ENCODE results near the gene NRXN2. TPM values are rescaled to one million over a fixed set of nuclear protein-coding genes. Genes with fewer than 3 reads are reported as not detected.

Gene NRXN2
- total RNA-seq, 1 experiment from 2014 or later: 0.42 TPM

- no peak for DNase-seq (ENCODE audit: low read depth)
Observed at GRCh38 chr11:64632237-64632636, 90.8 kb downstream of the NRXN2 start.

GRCh38 chr11:64631675-64632074 lies 91.3 kb downstream of the NRXN2 start:
- no peak for DNase-seq (ENCODE audit: low read depth)

GRCh38 chr11:64629796-64630562 lies 93.0 kb downstream of the NRXN2 start:
- no peak for DNase-seq (ENCODE audit: low read depth)

- DNase-seq (ENCODE audit: low read depth): no peak
Observed at GRCh38 chr11:64629103-64629502, 93.9 kb downstream of the NRXN2 start.

- no peak for DNase-seq (ENCODE audit: low read depth)
Observed at GRCh38 chr11:64628596-64628995, 94.4 kb downstream of the NRXN2 start.

- no peak for DNase-seq (ENCODE audit: low read depth)
Observed at GRCh38 chr11:64627371-64627770, 95.6 kb downstream of the NRXN2 start.

- no peak for DNase-seq (ENCODE audit: low read depth)
Observed at GRCh38 chr11:64626637-64627036, 96.4 kb downstream of the NRXN2 start.

GRCh38 chr11:64624883-64625481 lies 98.0 kb downstream of the NRXN2 start:
- no peak for DNase-seq (ENCODE audit: low read depth)

GRCh38 chr11:64622681-64623080 lies 100.3 kb downstream of the NRXN2 start:
- no peak for DNase-seq (ENCODE audit: low read depth)

- DNase-seq (ENCODE audit: low read depth): no peak
Observed at GRCh38 chr11:64621283-64622019, 101.5 kb downstream of the NRXN2 start.

- no peak for DNase-seq (ENCODE audit: low read depth)
Observed at GRCh38 chr11:64620381-64620971, 102.5 kb downstream of the NRXN2 start.

- peak; percentile 63 for DNase-seq (ENCODE audit: low read depth)
Observed at GRCh38 chr11:64619811-64620380, 103.1 kb downstream of the NRXN2 start.

- DNase-seq (ENCODE audit: low read depth): no peak
Observed at GRCh38 chr11:64619196-64619595, 103.8 kb downstream of the NRXN2 start.

- no peak for DNase-seq (ENCODE audit: low read depth)
Observed at GRCh38 chr11:64616817-64617216, 106.2 kb downstream of the NRXN2 start.

GRCh38 chr11:64614917-64615316 lies 108.1 kb downstream of the NRXN2 start:
- DNase-seq (ENCODE audit: low read depth): no peak

GRCh38 chr11:64613648-64614047 lies 109.3 kb downstream of the NRXN2 start:
- no peak for DNase-seq (ENCODE audit: low read depth)

GRCh38 chr11:64611869-64612646 lies 110.9 kb downstream of the NRXN2 start:
- no peak for DNase-seq (ENCODE audit: low read depth)

- no peak for DNase-seq (ENCODE audit: low read depth)
Observed at GRCh38 chr11:64611176-64611575, 111.8 kb downstream of the NRXN2 start.

- no peak for DNase-seq (ENCODE audit: low read depth)
Observed at GRCh38 chr11:64610596-64610995, 112.4 kb downstream of the NRXN2 start.

GRCh38 chr11:64609436-64610047 lies 113.5 kb downstream of the NRXN2 start:
- DNase-seq (ENCODE audit: low read depth): no peak

Measured in HT1080 (cell line).